CD4-positive, alpha-beta T cell (primary cell): ENCODE measurements around the gene FSTL5. TPM values are rescaled to one million over a fixed set of nuclear protein-coding genes. Genes with fewer than 3 reads are reported as not detected.

Source experiments
- ATAC-seq: fragments of 200-7000 bp; cut with Tn5 transposase; one replicate; pipeline ENCODE4 v1.10.0; 2022; ENCODE audit warnings: mild to moderate bottlenecking; ENCODE audit not compliant: poor library complexity
- CTCF ChIA-PET: fragments of 350-600 bp; sonication (Branson Sonifier 250); formaldehyde crosslinking; loops from one replicate; lab custom pipeline; 2021; ENCODE audit warnings: antibody characterized with exemption, inconsistent platforms; lab: Charles Lee
- POLR2A ChIA-PET: fragments of 350-600 bp; sonication (Branson Sonifier 250); formaldehyde crosslinking; loops from one replicate; lab custom pipeline; 2021; ENCODE audit warnings: antibody characterized with exemption, inconsistent platforms; lab: Charles Lee
- DNase-seq, 14 experiments: peaks; one replicate each; pipeline ENCODE4 v3.0.0-alpha.2; 2013 to 2020; ENCODE audit warnings: mixed read lengths in 2 of 14
- H3K27ac ChIP-seq, 2 donors: one replicate each; pipeline versions ENCODE4 v1.5.1 to v1.7.0; 2013; ENCODE audit warnings: low read length in 2 of 2, low read depth in 1 of 2, mild to moderate bottlenecking in 1 of 2
- H3K27me3 ChIP-seq, 2 experiments: 1 replicate in 1 of 2; 2 replicates in 1 of 2; pipeline versions ENCODE4 v1.6.1 to v1.7.0; 2013; ENCODE audit warnings: low read length in 2 of 2, control low read depth in 1 of 2, mild to moderate bottlenecking in 1 of 2, moderate library complexity in 1 of 2; ENCODE audit not compliant: insufficient read depth in 2 of 2, control insufficient read depth in 1 of 2
- H3K36me3 ChIP-seq: one replicate; pipeline ENCODE4 v1.6.1; 2013; ENCODE audit warnings: low read length, control low read depth; ENCODE audit not compliant: insufficient read depth
- H3K4me1 ChIP-seq: one replicate; pipeline ENCODE4 v1.6.1; 2013; ENCODE audit warnings: low read length, control low read depth; ENCODE audit not compliant: insufficient read depth
- H3K4me3 ChIP-seq: one replicate; pipeline ENCODE4 v1.5.1; 2013; ENCODE audit warnings: mild to moderate bottlenecking, low read length, moderate library complexity
- H3K9me3 ChIP-seq, 2 experiments: 1 replicate in 1 of 2; 2 replicates in 1 of 2; pipeline versions ENCODE4 v1.6.1 to v1.7.0; 2013; ENCODE audit warnings: low read length in 2 of 2, mild to moderate bottlenecking in 2 of 2, control low read depth in 1 of 2, moderate library complexity in 1 of 2; ENCODE audit not compliant: control insufficient read depth in 1 of 2, insufficient read depth in 1 of 2
- H3K27ac Mint-ChIP-seq: one replicate; pipeline ENCODE4 v1.8.0; 2020; ENCODE audit warnings: mixed read lengths
- H3K27me3 Mint-ChIP-seq: one replicate; pipeline ENCODE4 v1.8.0; 2021; ENCODE audit warnings: mixed read lengths
- H3K36me3 Mint-ChIP-seq: one replicate; pipeline ENCODE4 v1.8.0; 2021; ENCODE audit warnings: low read depth, mixed read lengths
- H3K4me1 Mint-ChIP-seq: one replicate; pipeline ENCODE4 v1.8.0; 2021; ENCODE audit warnings: low read depth, mixed read lengths
- H3K4me3 Mint-ChIP-seq: one replicate; pipeline ENCODE4 v1.8.0; 2020; ENCODE audit warnings: mild to moderate bottlenecking, mixed read lengths
- H3K9me3 Mint-ChIP-seq: one replicate; pipeline ENCODE4 v1.8.0; 2020; ENCODE audit warnings: mixed read lengths
- intact Hi-C, 2 experiments: fragments of 100-400 bp; cut with DNase I in 1 of 2; cut with micrococcal nuclease in 1 of 2; formaldehyde crosslinking; loops; one replicate each; pipeline versions ENCODE4 v1.15.1 to v1.9.0; 2023 to 2025; cut with DNase I, micrococcal nuclease
- total RNA-seq, 174 experiments: library from RNA in 2 of 174; stranded (reverse) in 2 of 174; gene quantifications; one replicate each; pipeline ENCODE4 v1.2.3 and lab custom pipeline; 2021 to 2026
- TF ChIP-seq, protein P1 (sequence below): fragments of 200-600 bp; IDR thresholded peaks from one replicate; pipeline ENCODE4 v1.8.0; 2022; ENCODE audit warnings: antibody characterized with exemption, mild to moderate bottlenecking

FSTL5 gene
- total RNA-seq, 2 experiments from 2014 or later = not detected

DNA sequence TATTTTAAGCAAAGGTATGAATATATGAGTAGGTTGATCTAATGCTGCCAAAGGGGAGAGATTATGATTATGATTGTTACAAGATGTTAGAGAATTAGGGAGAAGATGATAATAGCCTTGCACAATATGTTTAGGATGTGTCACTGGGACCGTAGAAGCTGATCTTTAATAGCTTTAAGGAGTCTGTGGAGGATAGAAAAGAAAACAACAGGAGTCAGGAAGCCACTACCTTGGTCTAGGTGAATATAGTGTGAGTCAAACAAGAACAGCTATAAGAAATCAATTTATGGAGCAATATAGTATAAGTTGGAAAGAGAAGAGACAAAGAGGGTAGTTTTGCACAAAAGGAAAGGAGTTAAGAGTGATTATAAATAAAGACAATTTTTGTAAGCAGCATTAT is 232.7 kb downstream of the FSTL5 start:
- Histone ChIP-seq H3K36me3 (no peaks in the 10 kb centered on the region), H3K4me1 (no peaks in the 10 kb centered on the region), H3K9me3 (no peaks in the 10 kb centered on the region), H3K27ac (no peak overlapping the region), H3K27me3 (no peaks in the 10 kb centered on the region), H3K4me3 (no peak overlapping the region)
- DNase-seq (no peak), ATAC-seq (no peak)
- no peaks in the 10 kb centered on the region for H3K27me3 Mint-ChIP-seq
- POLR2A ChIA-PET = no interaction called here
- intact Hi-C loops = no loop called here
- H3K9me3 Mint-ChIP-seq = peaks cover 9% of the 10 kb centered on the region
- no peaks in the 10 kb centered on the region for H3K36me3 Mint-ChIP-seq
- CTCF ChIA-PET = no interaction called here
- no peak overlapping the region for H3K4me3 Mint-ChIP-seq
- no peaks in the 10 kb centered on the region for H3K4me1 Mint-ChIP-seq
- no peak overlapping the region for H3K27ac Mint-ChIP-seq
- TF ChIP-seq, protein P1, sequence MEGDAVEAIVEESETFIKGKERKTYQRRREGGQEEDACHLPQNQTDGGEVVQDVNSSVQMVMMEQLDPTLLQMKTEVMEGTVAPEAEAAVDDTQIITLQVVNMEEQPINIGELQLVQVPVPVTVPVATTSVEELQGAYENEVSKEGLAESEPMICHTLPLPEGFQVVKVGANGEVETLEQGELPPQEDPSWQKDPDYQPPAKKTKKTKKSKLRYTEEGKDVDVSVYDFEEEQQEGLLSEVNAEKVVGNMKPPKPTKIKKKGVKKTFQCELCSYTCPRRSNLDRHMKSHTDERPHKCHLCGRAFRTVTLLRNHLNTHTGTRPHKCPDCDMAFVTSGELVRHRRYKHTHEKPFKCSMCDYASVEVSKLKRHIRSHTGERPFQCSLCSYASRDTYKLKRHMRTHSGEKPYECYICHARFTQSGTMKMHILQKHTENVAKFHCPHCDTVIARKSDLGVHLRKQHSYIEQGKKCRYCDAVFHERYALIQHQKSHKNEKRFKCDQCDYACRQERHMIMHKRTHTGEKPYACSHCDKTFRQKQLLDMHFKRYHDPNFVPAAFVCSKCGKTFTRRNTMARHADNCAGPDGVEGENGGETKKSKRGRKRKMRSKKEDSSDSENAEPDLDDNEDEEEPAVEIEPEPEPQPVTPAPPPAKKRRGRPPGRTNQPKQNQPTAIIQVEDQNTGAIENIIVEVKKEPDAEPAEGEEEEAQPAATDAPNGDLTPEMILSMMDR = no peak

- no peaks in the 10 kb centered on the region for H3K27me3 ChIP-seq
- H3K27ac ChIP-seq = no peak overlapping the region
- Mint-ChIP-seq H3K9me3 (peaks cover 9% of the 10 kb centered on the region), H3K36me3 (no peaks in the 10 kb centered on the region), H3K4me1 (no peaks in the 10 kb centered on the region), H3K27ac (no peak overlapping the region), H3K27me3 (no peaks in the 10 kb centered on the region), H3K4me3 (no peak overlapping the region)
- H3K4me3 ChIP-seq = no peak overlapping the region
- ChIA-PET CTCF (no interaction called here), POLR2A (no interaction called here)
- no peaks in the 10 kb centered on the region for H3K4me1 ChIP-seq
- no peaks in the 10 kb centered on the region for H3K9me3 ChIP-seq
- TF ChIP-seq, protein P1 = no peak
- intact Hi-C loops = no loop called here
- DNase-seq (no peak), ATAC-seq (no peak)
- no peaks in the 10 kb centered on the region for H3K36me3 ChIP-seq
Observed at GRCh38 chr4:161929956-161930355, 233.8 kb downstream of the FSTL5 start.

GRCh38 chr4:161926033-161926828 is 237.6 kb downstream of the FSTL5 start:
- no peak overlapping the region for H3K27ac Mint-ChIP-seq
- DNase-seq (no peak), ATAC-seq (no peak)
- Histone ChIP-seq H3K36me3 (no peaks in the 10 kb centered on the region), H3K4me3 (no peak overlapping the region), H3K4me1 (no peaks in the 10 kb centered on the region), H3K27me3 (no peaks in the 10 kb centered on the region), H3K9me3 (no peaks in the 10 kb centered on the region), H3K27ac (no peak overlapping the region)
- H3K36me3 Mint-ChIP-seq = no peaks in the 10 kb centered on the region
- POLR2A ChIA-PET = no interaction called here
- TF ChIP-seq, protein P1 = no peak
- peaks cover 8% of the 10 kb centered on the region for H3K9me3 Mint-ChIP-seq
- no peak overlapping the region for H3K4me3 Mint-ChIP-seq
- intact Hi-C loops = no loop called here
- H3K27me3 Mint-ChIP-seq = no peaks in the 10 kb centered on the region
- H3K4me1 Mint-ChIP-seq = no peaks in the 10 kb centered on the region
- CTCF ChIA-PET = no interaction called here
